Measurements from ENCODE around the gene NELFE.
"Not testable (repeated sequence)": the region's sequence is repeated elsewhere in the genome, so short reads cannot be mapped to it uniquely, and the experiment has no call there.

DNA sequence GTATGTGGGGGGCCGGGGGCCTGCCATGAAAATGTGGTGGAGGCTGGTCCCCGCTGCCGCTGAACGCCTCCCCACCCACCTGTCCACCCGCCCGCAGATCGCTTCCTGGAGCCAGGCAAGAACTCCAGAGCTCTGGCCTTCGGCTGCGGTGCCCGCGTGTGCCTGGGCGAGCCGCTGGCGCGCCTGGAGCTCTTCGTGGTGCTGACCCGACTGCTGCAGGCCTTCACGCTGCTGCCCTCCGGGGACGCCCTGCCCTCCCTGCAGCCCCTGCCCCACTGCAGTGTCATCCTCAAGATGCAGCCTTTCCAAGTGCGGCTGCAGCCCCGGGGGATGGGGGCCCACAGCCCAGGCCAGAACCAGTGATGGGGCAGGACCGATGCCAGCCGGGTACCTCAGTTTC, 49.3 kb upstream of the NELFE start:
- TF ChIP-seq, protein P1, sequence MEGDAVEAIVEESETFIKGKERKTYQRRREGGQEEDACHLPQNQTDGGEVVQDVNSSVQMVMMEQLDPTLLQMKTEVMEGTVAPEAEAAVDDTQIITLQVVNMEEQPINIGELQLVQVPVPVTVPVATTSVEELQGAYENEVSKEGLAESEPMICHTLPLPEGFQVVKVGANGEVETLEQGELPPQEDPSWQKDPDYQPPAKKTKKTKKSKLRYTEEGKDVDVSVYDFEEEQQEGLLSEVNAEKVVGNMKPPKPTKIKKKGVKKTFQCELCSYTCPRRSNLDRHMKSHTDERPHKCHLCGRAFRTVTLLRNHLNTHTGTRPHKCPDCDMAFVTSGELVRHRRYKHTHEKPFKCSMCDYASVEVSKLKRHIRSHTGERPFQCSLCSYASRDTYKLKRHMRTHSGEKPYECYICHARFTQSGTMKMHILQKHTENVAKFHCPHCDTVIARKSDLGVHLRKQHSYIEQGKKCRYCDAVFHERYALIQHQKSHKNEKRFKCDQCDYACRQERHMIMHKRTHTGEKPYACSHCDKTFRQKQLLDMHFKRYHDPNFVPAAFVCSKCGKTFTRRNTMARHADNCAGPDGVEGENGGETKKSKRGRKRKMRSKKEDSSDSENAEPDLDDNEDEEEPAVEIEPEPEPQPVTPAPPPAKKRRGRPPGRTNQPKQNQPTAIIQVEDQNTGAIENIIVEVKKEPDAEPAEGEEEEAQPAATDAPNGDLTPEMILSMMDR (conservative IDR thresholded peaks at IDR 0.05), result not testable (repeated sequence)
- TF ChIP-seq EZH2 (IDR thresholded peaks at IDR 0.05; ENCODE audit: low read depth), result not testable (repeated sequence)

Measured in PC-9 (cell line).